A673 (cell line): Measurements from ENCODE around the gene DIP2C. TPM values are rescaled to one million over a fixed set of nuclear protein-coding genes. Genes with fewer than 3 reads are reported as not detected.

Source experiments
- BruUV-seq: library from RNA; stranded (reverse); fragments of 400-500 nt; replicated peaks from 2 replicates; lab custom pipeline; 2021; lab: Mats Ljungman, UMichigan
- CTCF ChIA-PET: fragments of 300-600 bp; sonication (Branson Sonifier 250); formaldehyde crosslinking; loops from one replicate; lab custom pipeline; 2022; ENCODE audit warnings: antibody characterized with exemption; lab: Charles Lee
- POLR2A ChIA-PET: fragments of 300-600 bp; sonication (Branson Sonifier 250); formaldehyde crosslinking; loops from one replicate; lab custom pipeline; 2022; ENCODE audit warnings: antibody characterized with exemption; ENCODE audit not compliant: low non-redundant PET; lab: Charles Lee
- DNase-seq: peaks from one replicate; pipeline ENCODE4 v3.0.0-alpha.2; 2015; ENCODE audit warnings: low spot score
- H3K27ac ChIP-seq: fragments of 200-600 bp; sonication (generic); 2 replicates; pipeline ENCODE4 v1.5.1; 2016; ENCODE audit warnings: mixed run types, low read depth, mild to moderate bottlenecking, mixed read lengths, antibody characterized with exemption, low read length; ENCODE audit not compliant: poor library complexity, severe bottlenecking
- H3K27me3 ChIP-seq: fragments of 200-600 bp; sonication (generic); replicated peaks from 2 replicates; pipeline ENCODE4 v1.6.1; 2017; ENCODE audit warnings: mixed run types, low read depth, mild to moderate bottlenecking, mixed read lengths, antibody characterized with exemption, low read length; ENCODE audit not compliant: insufficient read depth, poor library complexity
- H3K36me3 ChIP-seq: fragments of 200-600 bp; sonication (generic); 2 replicates; pipeline ENCODE4 v1.6.1; 2016; ENCODE audit warnings: mixed run types, mild to moderate bottlenecking, mixed read lengths, antibody characterized with exemption, low read length; ENCODE audit not compliant: insufficient read depth, poor library complexity, severe bottlenecking
- H3K4me1 ChIP-seq: fragments of 200-600 bp; sonication (generic); 2 replicates; pipeline ENCODE4 v1.6.1; 2017; ENCODE audit warnings: mixed run types, mild to moderate bottlenecking, mixed read lengths, antibody characterized with exemption, low read length; ENCODE audit not compliant: insufficient read depth, poor library complexity, severe bottlenecking
- H3K4me3 ChIP-seq: fragments of 200-600 bp; sonication (generic); 2 replicates; pipeline ENCODE4 v1.5.1; 2016; ENCODE audit warnings: low read depth, mixed run types, mild to moderate bottlenecking, mixed read lengths, low read length; ENCODE audit not compliant: poor library complexity, severe bottlenecking
- H3K9me3 ChIP-seq: fragments of 200-600 bp; sonication (generic); 2 replicates; pipeline ENCODE4 v1.6.1; 2016; ENCODE audit warnings: mixed run types, low read depth, mild to moderate bottlenecking, mixed read lengths, antibody characterized with exemption, low read length; ENCODE audit not compliant: poor library complexity, severe bottlenecking
- EZH2 ChIP-seq: fragments of 200-600 bp; sonication (generic); IDR thresholded peaks from 2 replicates; pipeline ENCODE4 v1.6.1; 2017; ENCODE audit warnings: borderline replicate concordance, low read depth, mild to moderate bottlenecking, mixed read lengths, antibody characterized with exemption, low read length; ENCODE audit not compliant: poor library complexity, severe bottlenecking
- intact Hi-C: fragments of 100-400 bp; cut with micrococcal nuclease; formaldehyde crosslinking; loops from one replicate; pipeline ENCODE4 v1.10.0; 2022; ENCODE audit not compliant: unreplicated experiment
- total RNA-seq: library from RNA; stranded (reverse); gene quantifications from 2 replicates; pipeline ENCODE4 v1.2.3, GENCODE V29; 2021
- TF ChIP-seq, protein P1 (sequence below): fragments of 300-800, 200-600 bp; sonication (generic); conservative IDR thresholded peaks from 2 replicates; pipeline ENCODE4 v1.5.1; 2017; ENCODE audit warnings: low read depth, mild to moderate bottlenecking, antibody characterized with exemption, low read length, moderate library complexity, mixed read lengths

DIP2C gene
- total RNA-seq, 1 experiment from 2014 or later = 13.2 TPM

DNA sequence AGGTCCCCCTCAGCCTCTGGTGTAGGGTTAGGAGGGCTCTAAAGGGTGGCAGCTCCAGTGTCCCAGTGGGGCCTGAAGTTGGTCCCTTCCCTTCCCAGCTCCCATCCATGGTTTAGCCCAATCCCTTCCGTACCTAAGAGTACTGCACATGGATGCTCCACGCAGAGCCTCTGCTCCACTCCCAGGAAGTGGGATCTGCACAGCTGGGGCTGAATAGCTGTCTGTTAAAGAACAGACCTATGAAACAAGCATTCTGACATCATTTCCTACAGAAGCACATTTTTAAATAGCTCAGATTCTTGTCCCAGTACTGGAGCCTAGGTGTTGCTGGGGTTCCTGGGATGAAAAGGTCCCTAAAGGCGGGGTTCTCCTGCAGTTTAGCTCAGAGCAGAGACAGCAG lies 418.3 kb downstream of the DIP2C start:
- BruUV-seq = no TSS peak
- CTCF ChIA-PET = no interaction called here
- POLR2A ChIA-PET = no interaction called here
- H3K36me3 ChIP-seq = no peaks in the 10 kb centered on the region
- no peak overlapping the region for H3K27ac ChIP-seq
- H3K9me3 ChIP-seq = no peaks in the 10 kb centered on the region
- no peak overlapping the region for H3K4me3 ChIP-seq
- H3K27me3 ChIP-seq = no peaks in the 10 kb centered on the region
- intact Hi-C loops = no loop called here
- TF ChIP-seq, protein P1, sequence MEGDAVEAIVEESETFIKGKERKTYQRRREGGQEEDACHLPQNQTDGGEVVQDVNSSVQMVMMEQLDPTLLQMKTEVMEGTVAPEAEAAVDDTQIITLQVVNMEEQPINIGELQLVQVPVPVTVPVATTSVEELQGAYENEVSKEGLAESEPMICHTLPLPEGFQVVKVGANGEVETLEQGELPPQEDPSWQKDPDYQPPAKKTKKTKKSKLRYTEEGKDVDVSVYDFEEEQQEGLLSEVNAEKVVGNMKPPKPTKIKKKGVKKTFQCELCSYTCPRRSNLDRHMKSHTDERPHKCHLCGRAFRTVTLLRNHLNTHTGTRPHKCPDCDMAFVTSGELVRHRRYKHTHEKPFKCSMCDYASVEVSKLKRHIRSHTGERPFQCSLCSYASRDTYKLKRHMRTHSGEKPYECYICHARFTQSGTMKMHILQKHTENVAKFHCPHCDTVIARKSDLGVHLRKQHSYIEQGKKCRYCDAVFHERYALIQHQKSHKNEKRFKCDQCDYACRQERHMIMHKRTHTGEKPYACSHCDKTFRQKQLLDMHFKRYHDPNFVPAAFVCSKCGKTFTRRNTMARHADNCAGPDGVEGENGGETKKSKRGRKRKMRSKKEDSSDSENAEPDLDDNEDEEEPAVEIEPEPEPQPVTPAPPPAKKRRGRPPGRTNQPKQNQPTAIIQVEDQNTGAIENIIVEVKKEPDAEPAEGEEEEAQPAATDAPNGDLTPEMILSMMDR = no peak
- TF ChIP-seq EZH2 = no peak
- peaks cover 5% of the 10 kb centered on the region for H3K4me1 ChIP-seq
- DNase-seq = no peak

DNA sequence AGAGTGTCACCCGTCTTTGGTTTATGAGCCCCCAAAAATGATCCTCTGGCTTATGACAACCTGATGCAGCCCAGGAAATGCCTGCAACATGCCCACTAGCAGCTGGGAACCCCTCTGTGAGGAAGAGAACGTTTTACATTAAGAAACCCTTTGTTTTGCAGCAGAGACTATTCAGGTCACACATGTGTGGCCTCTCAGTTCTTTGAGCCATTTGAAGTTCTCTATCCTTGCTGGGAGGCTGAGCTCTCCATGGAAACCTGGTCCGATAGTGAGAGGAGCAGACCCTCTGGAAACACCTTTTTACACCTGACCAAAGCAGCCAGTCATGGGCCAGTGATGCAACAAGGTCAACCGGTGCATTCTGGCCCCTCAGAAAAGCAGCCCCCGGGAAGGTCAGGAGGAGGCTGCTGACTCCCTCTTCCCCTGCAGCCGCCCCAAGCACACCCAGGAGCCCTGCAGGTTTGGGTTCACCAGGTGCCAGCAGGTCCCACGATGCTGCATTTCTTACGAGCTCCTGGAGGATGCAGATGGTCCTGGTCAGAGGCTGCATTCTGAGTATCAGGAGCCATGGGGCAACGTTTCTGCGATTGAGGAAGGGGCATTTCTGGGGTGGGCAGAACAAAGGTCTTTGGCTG lies 419.9 kb downstream of the DIP2C start:
- no peak overlapping the region for H3K4me3 ChIP-seq
- H3K36me3 ChIP-seq = no peaks in the 10 kb centered on the region
- TF ChIP-seq, protein P1 = no peak
- no peak for TF ChIP-seq EZH2
- POLR2A ChIA-PET = no interaction called here
- H3K9me3 ChIP-seq = no peaks in the 10 kb centered on the region
- intact Hi-C loops = no loop called here
- BruUV-seq = no TSS peak
- peaks cover 5% of the 10 kb centered on the region for H3K4me1 ChIP-seq
- no peaks in the 10 kb centered on the region for H3K27me3 ChIP-seq
- CTCF ChIA-PET = interaction anchor here (0.7 to 0.8 kb wide), 2 partner anchors 39 to 525 kb away, joined by 3 read pairs; no protein-coding TSS in a partner anchor
- DNase-seq = no peak
- H3K27ac ChIP-seq = no peak overlapping the region

DNA sequence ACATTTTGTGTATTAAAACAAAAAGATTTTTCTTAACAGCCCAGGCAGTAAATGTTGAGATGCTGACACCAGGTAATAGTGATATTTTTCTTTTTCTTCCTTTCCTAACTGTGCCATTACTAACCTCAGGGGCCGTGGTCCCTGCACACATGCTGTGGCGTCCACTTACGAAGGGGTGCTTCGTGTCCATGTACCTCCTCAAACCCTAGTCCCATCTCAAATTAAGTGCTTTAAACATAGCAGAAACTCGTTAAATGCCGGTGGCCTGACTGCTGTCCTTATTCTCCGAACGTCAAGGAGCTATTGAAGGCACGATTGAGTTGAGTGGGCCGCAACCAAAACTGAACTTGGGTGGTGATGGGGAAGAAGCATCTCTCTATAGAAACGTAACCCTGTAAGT lies 421.8 kb downstream of the DIP2C start:
- no peak overlapping the region for H3K4me3 ChIP-seq
- CTCF ChIA-PET = no interaction called here

More for the DNA sequence above, 421.8 kb downstream of the DIP2C start:
- peaks cover 5% of the 10 kb centered on the region for H3K4me1 ChIP-seq
- no peak overlapping the region for H3K27ac ChIP-seq
- BruUV-seq = no TSS peak
- no peak for DNase-seq
- no peaks in the 10 kb centered on the region for H3K36me3 ChIP-seq
- POLR2A ChIA-PET = no interaction called here
- intact Hi-C loops = no loop called here
- TF ChIP-seq, protein P1 = no peak
- no peak for TF ChIP-seq EZH2
- no peaks in the 10 kb centered on the region for H3K27me3 ChIP-seq
- no peaks in the 10 kb centered on the region for H3K9me3 ChIP-seq
